DOHH2 (cell line): ENCODE data around the gene GJC2.

Source experiments
- EZH2phosphoT487 ChIP-seq: fragments of 200-600 bp; sonication (generic); IDR thresholded peaks from 2 replicates; pipeline ENCODE4 v1.6.1; 2017; ENCODE audit warnings: borderline replicate concordance, mild to moderate bottlenecking, antibody characterized with exemption, low read length, moderate library complexity, mixed read lengths
- TF ChIP-seq, protein P1 (sequence below): fragments of 200-600 bp; sonication (generic); IDR thresholded peaks from one replicate; pipeline ENCODE4 v1.5.1; 2014; ENCODE audit warnings: antibody characterized with exemption, mild to moderate bottlenecking, low read depth, low read length; ENCODE audit not compliant: poor library complexity, severe bottlenecking

GRCh38 chr1:228163776-228164519 lies 14.2 kb downstream of the GJC2 start:
- TF ChIP-seq, protein P1, sequence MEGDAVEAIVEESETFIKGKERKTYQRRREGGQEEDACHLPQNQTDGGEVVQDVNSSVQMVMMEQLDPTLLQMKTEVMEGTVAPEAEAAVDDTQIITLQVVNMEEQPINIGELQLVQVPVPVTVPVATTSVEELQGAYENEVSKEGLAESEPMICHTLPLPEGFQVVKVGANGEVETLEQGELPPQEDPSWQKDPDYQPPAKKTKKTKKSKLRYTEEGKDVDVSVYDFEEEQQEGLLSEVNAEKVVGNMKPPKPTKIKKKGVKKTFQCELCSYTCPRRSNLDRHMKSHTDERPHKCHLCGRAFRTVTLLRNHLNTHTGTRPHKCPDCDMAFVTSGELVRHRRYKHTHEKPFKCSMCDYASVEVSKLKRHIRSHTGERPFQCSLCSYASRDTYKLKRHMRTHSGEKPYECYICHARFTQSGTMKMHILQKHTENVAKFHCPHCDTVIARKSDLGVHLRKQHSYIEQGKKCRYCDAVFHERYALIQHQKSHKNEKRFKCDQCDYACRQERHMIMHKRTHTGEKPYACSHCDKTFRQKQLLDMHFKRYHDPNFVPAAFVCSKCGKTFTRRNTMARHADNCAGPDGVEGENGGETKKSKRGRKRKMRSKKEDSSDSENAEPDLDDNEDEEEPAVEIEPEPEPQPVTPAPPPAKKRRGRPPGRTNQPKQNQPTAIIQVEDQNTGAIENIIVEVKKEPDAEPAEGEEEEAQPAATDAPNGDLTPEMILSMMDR: no peak
- TF ChIP-seq EZH2phosphoT487: no peak
